Endothelial cell of umbilical vein (primary cell): ENCODE results near the gene ABTB2. TPM values are rescaled to one million over a fixed set of nuclear protein-coding genes. Genes with fewer than 3 reads are reported as not detected.

ENCODE experiments used
- BruUV-seq: library from RNA; stranded (reverse); fragments of 400-500 nt; replicated peaks from 2 replicates; lab custom pipeline; 2021; lab: Mats Ljungman, UMichigan
- CTCF ChIA-PET: fragments of 300-600, 350-600 bp; sonication (Branson Sonifier 250); formaldehyde crosslinking; loops from one replicate; lab custom pipeline; 2021; ENCODE audit warnings: antibody characterized with exemption, inconsistent platforms; lab: Charles Lee
- POLR2A ChIA-PET: fragments of 300-600, 350-600 bp; sonication (Branson Sonifier 250); formaldehyde crosslinking; loops from one replicate; lab custom pipeline; 2021; ENCODE audit warnings: antibody characterized with exemption, inconsistent platforms; lab: Charles Lee
- DNase-seq: peaks from one replicate; pipeline ENCODE4 v3.0.0-alpha.2; 2011; ENCODE audit warnings: low read depth, low spot score
- FAIRE-seq: peaks from 2 replicates; lab custom pipeline; 2011; peaks lifted over from hg19 to GRCh38; lab: Jason Lieb, UNC
- H2AFZ ChIP-seq: 2 replicates; pipeline ENCODE4 v1.6.0; 2012; ENCODE audit warnings: low read depth, low read length, control low read depth, inconsistent platforms
- H3K27ac ChIP-seq: 2 replicates; pipeline ENCODE4 v1.5.1; 2011; ENCODE audit warnings: low read depth, mild to moderate bottlenecking, control low read depth, low read length, moderate library complexity; ENCODE audit not compliant: insufficient read depth
- H3K27me3 ChIP-seq, 2 experiments: 2 replicates each; pipeline versions ENCODE4 v1.6.0 to v1.6.1; 2011; ENCODE audit warnings: low read length in 2 of 2, mixed read lengths in 1 of 2; ENCODE audit not compliant: control insufficient read depth in 2 of 2, insufficient read depth in 2 of 2
- H3K36me3 ChIP-seq, 2 experiments: 2 replicates in 1 of 2; 3 replicates in 1 of 2; pipeline ENCODE4 v1.5.1; 2011; ENCODE audit warnings: low read length in 2 of 2, mild to moderate bottlenecking in 1 of 2, moderate library complexity in 1 of 2; ENCODE audit not compliant: control insufficient read depth in 2 of 2, insufficient read depth in 2 of 2; ENCODE audit errors: extremely low read depth in 1 of 2
- H3K4me1 ChIP-seq: 3 replicates; pipeline ENCODE4 v1.5.1; 2011; ENCODE audit warnings: mild to moderate bottlenecking, low read length; ENCODE audit not compliant: control insufficient read depth, insufficient read depth; ENCODE audit errors: extremely low read depth
- H3K4me2 ChIP-seq: 2 replicates; pipeline ENCODE4 v1.6.1; 2011; ENCODE audit warnings: low read length, control low read depth, mixed read lengths; ENCODE audit not compliant: insufficient read depth
- H3K4me3 ChIP-seq, 3 experiments: fragments of 200-600 bp in 1 of 3; sonication (generic), shearing (Covaris generic) in 1 of 3; replicated peaks in 1 of 3; 2 replicates each; pipeline ENCODE4 v1.5.1; 2011 to 2016; ENCODE audit warnings: control low read depth in 3 of 3, low read length in 3 of 3, mild to moderate bottlenecking in 2 of 3, inconsistent platforms in 1 of 3, low read depth in 1 of 3, moderate library complexity in 1 of 3; ENCODE audit not compliant: insufficient read depth in 1 of 3
- H3K79me2 ChIP-seq: 2 replicates; pipeline ENCODE4 v1.6.0; 2012; ENCODE audit warnings: low read length, inconsistent platforms; ENCODE audit not compliant: control insufficient read depth, insufficient read depth
- H3K9ac ChIP-seq: replicated peaks from 2 replicates; pipeline ENCODE3; 2011; ENCODE audit warnings: low read length, control low read depth; ENCODE audit not compliant: insufficient read depth; ENCODE audit errors: extremely low read depth
- H3K9me1 ChIP-seq: replicated peaks from 3 replicates; pipeline ENCODE4 v1.6.0; 2011; ENCODE audit warnings: mild to moderate bottlenecking, low read length; ENCODE audit not compliant: control insufficient read depth, insufficient read depth; ENCODE audit errors: extremely low read depth
- H3K9me3 ChIP-seq: replicated peaks from 2 replicates; pipeline ENCODE4 v1.5.1; 2012; ENCODE audit warnings: low read length, inconsistent platforms; ENCODE audit not compliant: control insufficient read depth, insufficient read depth
- H4K20me1 ChIP-seq: replicated peaks from 2 replicates; pipeline ENCODE3; 2011; ENCODE audit warnings: mild to moderate bottlenecking, low read length; ENCODE audit not compliant: control insufficient read depth, insufficient read depth; ENCODE audit errors: extremely low read depth
- CTCF ChIP-seq, 2 donors: IDR thresholded peaks; 1 replicate in 1 of 2; 2 replicates in 1 of 2; pipeline ENCODE4 v1.5.1; 2011; ENCODE audit warnings: low read length in 2 of 2, mild to moderate bottlenecking in 2 of 2, moderate library complexity in 2 of 2, control low read depth in 1 of 2, inconsistent platforms in 1 of 2, low read depth in 1 of 2; ENCODE audit not compliant: insufficient read depth in 1 of 2; ENCODE audit errors: extremely low read depth in 1 of 2
- EZH2 ChIP-seq: IDR thresholded peaks from 2 replicates; pipeline ENCODE4 v1.6.1; 2012; ENCODE audit warnings: borderline replicate concordance, low read depth, mild to moderate bottlenecking, moderate library complexity, low read length, inconsistent platforms; ENCODE audit not compliant: severe bottlenecking
- FOS ChIP-seq: IDR thresholded peaks from 2 replicates; pipeline ENCODE4 v1.6.1; 2011; ENCODE audit warnings: mild to moderate bottlenecking, low read length, moderate library complexity, borderline replicate concordance; ENCODE audit not compliant: insufficient read depth
- GATA2 ChIP-seq: IDR thresholded peaks from 2 replicates; pipeline ENCODE4 v1.7.0; 2011; ENCODE audit warnings: low read depth, mild to moderate bottlenecking, moderate library complexity, mixed read lengths, low read length; ENCODE audit not compliant: insufficient read length, insufficient read depth
- JUN ChIP-seq: IDR thresholded peaks from 2 replicates; pipeline ENCODE4 v1.6.1; 2011; ENCODE audit warnings: borderline replicate concordance, low read depth; ENCODE audit not compliant: insufficient read length, insufficient read depth
- MAX ChIP-seq: IDR thresholded peaks from 2 replicates; pipeline ENCODE4 v1.6.1; 2011; ENCODE audit not compliant: insufficient read depth, insufficient read length
- MYC ChIP-seq: IDR thresholded peaks from one replicate; pipeline ENCODE4 v1.6.1; 2011; ENCODE audit warnings: mild to moderate bottlenecking, low read depth, low read length
- POLR2A ChIP-seq: IDR thresholded peaks from 2 replicates; pipeline ENCODE4 v1.6.1; 2012; ENCODE audit warnings: low read depth, mild to moderate bottlenecking, control low read depth, low read length
- POLR2AphosphoS5 ChIP-seq: IDR thresholded peaks from 2 replicates; pipeline ENCODE4 v1.6.1; 2012; ENCODE audit warnings: low read depth, mild to moderate bottlenecking, control low read depth, low read length, moderate library complexity; ENCODE audit not compliant: insufficient read depth
- dilution Hi-C: fragments of 300-500 bp; cut with MboI; formaldehyde crosslinking; loops from one replicate; pipeline ENCODE4 v1.15.0; 2019; ENCODE audit warnings: low sequenced_read_pairs; ENCODE audit not compliant: extremely low pct_ligation_motif_present
- intact Hi-C: fragments of 100-400 bp; cut with micrococcal nuclease; formaldehyde crosslinking; loops from one replicate; pipeline ENCODE4 v1.10.0; 2022
- polyA plus RNA-seq, 4 experiments: library from polyadenylated mRNA; depleted of rRNA in 3 of 4; stranded (reverse) in 3 of 4; unstranded in 1 of 4; fragments of >200 nt; gene quantifications; 2 replicates each; pipeline versions ENCODE4 v1.2.1 to v1.2.3, GENCODE V29; 2011 to 2012; ENCODE audit warnings: missing spikeins in 1 of 4
- total RNA-seq: library from RNA; stranded (reverse); gene quantifications from 2 replicates; pipeline ENCODE4 v1.2.3, GENCODE V29; 2021

The ABTB2 gene
- total and polyA plus RNA-seq, 2 donors (not counting 3 experiments of a cell fraction or from before 2014, with no cell fraction given): 0.11 to 0.14 TPM

- H3K9me3 ChIP-seq: no peaks in the 10 kb centered on the region
- BruUV-seq: no TSS peak
- no peak overlapping the region for H3K9ac ChIP-seq
- no peak overlapping the region for H3K4me2 ChIP-seq
- dilution Hi-C loops: no loop called here
- H4K20me1 ChIP-seq: no peaks in the 10 kb centered on the region
- peaks cover 0 to 3% of the 10 kb centered on the region in 2 experiments for H3K27me3 ChIP-seq
- no peak for TF ChIP-seq FOS
- no peak for TF ChIP-seq EZH2
- TF ChIP-seq MYC: no peak
- no peak for TF ChIP-seq POLR2A
- TF ChIP-seq JUN: no peak
- TF ChIP-seq MAX: no peak
- no peak for TF ChIP-seq POLR2AphosphoS5
- TF ChIP-seq GATA2: no peak
- TF ChIP-seq CTCF (IDR thresholded peaks at IDR 0.05; ENCODE audit: extremely low read depth in 1 of 2, insufficient read depth in 1 of 2, low read depth in 1 of 2, low read length in 2 of 2): no peak
- H3K4me1 ChIP-seq: peaks cover 6% of the 10 kb centered on the region
- POLR2A ChIA-PET: no interaction called here
- DNase-seq (no peak), FAIRE-seq (no peak)
- no peaks in the 10 kb centered on the region for H3K36me3 ChIP-seq
- CTCF ChIA-PET: interaction anchor here (1.2 kb wide), 1 partner anchor 9 kb away, joined by 4 read pairs; no protein-coding TSS in a partner anchor
- H3K27ac ChIP-seq: no peak overlapping the region
- H3K9me1 ChIP-seq: no peaks in the 10 kb centered on the region
- H3K79me2 ChIP-seq: no peaks in the 10 kb centered on the region
- intact Hi-C loops: no loop called here
- H3K4me3 ChIP-seq: no peak overlapping the region
- no peak overlapping the region for H2AFZ ChIP-seq
These were observed 118.8 kb downstream of the ABTB2 start for GRCh38 chr11:34238966-34239365.
